Osteoblast (primary cell): ENCODE results near the gene AKAP11. TPM values are rescaled to one million over a fixed set of nuclear protein-coding genes. Genes with fewer than 3 reads are reported as not detected.

Experiments
- DNase-seq: peaks from one replicate; pipeline ENCODE4 v3.0.0; 2011; ENCODE audit warnings: low spot score, mixed read lengths; ENCODE audit not compliant: insufficient read length; ENCODE audit errors: missing footprints
- H2AFZ ChIP-seq: 2 replicates; pipeline ENCODE4 v1.6.0; 2011; ENCODE audit warnings: mild to moderate bottlenecking, low read length
- H3K27ac ChIP-seq: 2 replicates; pipeline ENCODE4 v1.5.1; 2011; ENCODE audit warnings: mild to moderate bottlenecking, low read depth, low read length, moderate library complexity
- H3K27me3 ChIP-seq: 2 replicates; pipeline ENCODE4 v1.6.0; 2012; ENCODE audit warnings: mild to moderate bottlenecking, control low read depth, inconsistent platforms, low read length, moderate library complexity; ENCODE audit not compliant: insufficient read depth
- H3K36me3 ChIP-seq: 2 replicates; pipeline ENCODE4 v1.5.1; 2011; ENCODE audit warnings: mild to moderate bottlenecking, low read length, control low read depth, moderate library complexity; ENCODE audit not compliant: insufficient read depth
- H3K4me1 ChIP-seq: 2 replicates; pipeline ENCODE4 v1.5.1; 2011; ENCODE audit warnings: mild to moderate bottlenecking, low read length, control low read depth, moderate library complexity; ENCODE audit not compliant: insufficient read depth
- H3K4me2 ChIP-seq: 2 replicates; pipeline ENCODE4 v1.6.0; 2011; ENCODE audit warnings: mild to moderate bottlenecking, low read length; ENCODE audit not compliant: insufficient read depth
- H3K4me3 ChIP-seq: fragments of 200-600 bp; sonication (generic); 3 replicates; pipeline ENCODE4 v1.5.1; 2012; ENCODE audit warnings: mild to moderate bottlenecking, low read length, inconsistent platforms; ENCODE audit not compliant: insufficient read depth
- H3K79me2 ChIP-seq: 2 replicates; pipeline ENCODE4 v1.6.0; 2012; ENCODE audit warnings: mild to moderate bottlenecking, low read length, control low read depth, inconsistent platforms; ENCODE audit not compliant: insufficient read depth
- H3K9me3 ChIP-seq: 2 replicates; pipeline ENCODE4 v1.5.1; 2011; ENCODE audit warnings: low read depth, low read length, control low read depth
- H4K20me1 ChIP-seq: 2 replicates; pipeline ENCODE4 v1.6.0; 2012; ENCODE audit warnings: mild to moderate bottlenecking, low read length, control low read depth; ENCODE audit not compliant: insufficient read depth
- CTCF ChIP-seq: IDR thresholded peaks from 2 replicates; pipeline ENCODE4 v1.5.1; 2011; ENCODE audit warnings: mild to moderate bottlenecking, low read depth, low read length, moderate library complexity; ENCODE audit errors: extremely low read depth
- total RNA-seq: library from RNA; depleted of rRNA; stranded (reverse); fragments of >200 nt; gene quantifications from 2 replicates; pipeline ENCODE4 v1.2.3, GENCODE V29; 2012

AKAP11 gene
- total RNA-seq, 1 donor = 29.3 TPM

GRCh38 chr13:42266473-42266872, 5.5 kb upstream of the AKAP11 start:
- Histone ChIP-seq H3K27me3 (no peaks in the 10 kb centered on the region), H3K4me2 (peak overlapping the region; percentile 52), H3K36me3 (no peaks in the 10 kb centered on the region), H3K79me2 (no peaks in the 10 kb centered on the region), H3K9me3 (no peaks in the 10 kb centered on the region), H4K20me1 (no peaks in the 10 kb centered on the region), H3K4me1 (peaks cover 18% of the 10 kb centered on the region), H2AFZ (peak overlapping the region; percentile 74), H3K4me3 (no peak overlapping the region), H3K27ac (no peak overlapping the region)
- no peak for DNase-seq
- TF ChIP-seq CTCF = no peak

GRCh38 chr13:42270160-42270856, 1.6 kb upstream of the AKAP11 start:
- Histone ChIP-seq H4K20me1 (no peaks in the 10 kb centered on the region), H3K27me3 (no peaks in the 10 kb centered on the region), H3K36me3 (no peaks in the 10 kb centered on the region), H3K4me1 (peaks cover 30% of the 10 kb centered on the region), H3K4me2 (peak overlapping the region; percentile 83), H3K27ac (no peak overlapping the region), H3K4me3 (peak overlapping the region; percentile 92), H3K9me3 (no peaks in the 10 kb centered on the region), H2AFZ (peak overlapping the region; percentile 99), H3K79me2 (peaks cover 34% of the 10 kb centered on the region)
- no peak for TF ChIP-seq CTCF
- DNase-seq = no peak

- peak overlapping the region; percentile 92 for H3K4me3 ChIP-seq
- H3K27me3 ChIP-seq = no peaks in the 10 kb centered on the region
- H3K79me2 ChIP-seq = peaks cover 39% of the 10 kb centered on the region
- TF ChIP-seq CTCF = no peak
- H4K20me1 ChIP-seq = no peaks in the 10 kb centered on the region
- DNase-seq = no peak
- no peaks in the 10 kb centered on the region for H3K36me3 ChIP-seq
- H3K27ac ChIP-seq = peak overlapping the region; percentile 93
- peak overlapping the region; percentile 99 for H2AFZ ChIP-seq
- H3K4me1 ChIP-seq = peaks cover 33% of the 10 kb centered on the region
- no peaks in the 10 kb centered on the region for H3K9me3 ChIP-seq
- H3K4me2 ChIP-seq = peak overlapping the region; percentile 83
Measured at GRCh38 chr13:42270857-42271215, 1.1 kb upstream of the AKAP11 start.

GRCh38 chr13:42271337-42272114, 426 bp upstream of the AKAP11 start:
- no peaks in the 10 kb centered on the region for H3K9me3 ChIP-seq

More at GRCh38 chr13:42271337-42272114, 426 bp upstream of the AKAP11 start:
- no peaks in the 10 kb centered on the region for H4K20me1 ChIP-seq
- peaks cover 26% of the 10 kb centered on the region for H3K4me1 ChIP-seq
- H3K27ac ChIP-seq = peak overlapping the region; percentile 93
- H3K36me3 ChIP-seq = no peaks in the 10 kb centered on the region
- H3K27me3 ChIP-seq = no peaks in the 10 kb centered on the region
- no peak for TF ChIP-seq CTCF
- peak; percentile 97 for DNase-seq
- H3K4me3 ChIP-seq = peak overlapping the region; percentile 92
- peak overlapping the region; percentile 83 for H3K4me2 ChIP-seq
- peak overlapping the region; percentile 99 for H2AFZ ChIP-seq
- peaks cover 45% of the 10 kb centered on the region for H3K79me2 ChIP-seq
